GM10266 (cell line): ENCODE measurements around the gene RPS19BP1.

Experiments
- DNase-seq: peaks from one replicate; pipeline ENCODE4 v3.0.0; 2012; ENCODE audit errors: extremely low spot score
- CTCF ChIP-seq: IDR thresholded peaks from 2 replicates; pipeline ENCODE4 v1.5.1; 2012; ENCODE audit warnings: mild to moderate bottlenecking, low read depth; ENCODE audit not compliant: control insufficient read depth, insufficient read depth; ENCODE audit errors: missing control alignments

Gene RPS19BP1

GRCh38 chr22:39532215-39533073 lies at the start of gene RPS19BP1:
TSS of gene RPS19BP1 (minus strand) at chr22:39532748. CDS start at chr22:39532738, 10 bp downstream.
- DNase-seq: peak; percentile 97
- no peak for TF ChIP-seq CTCF

DNA sequence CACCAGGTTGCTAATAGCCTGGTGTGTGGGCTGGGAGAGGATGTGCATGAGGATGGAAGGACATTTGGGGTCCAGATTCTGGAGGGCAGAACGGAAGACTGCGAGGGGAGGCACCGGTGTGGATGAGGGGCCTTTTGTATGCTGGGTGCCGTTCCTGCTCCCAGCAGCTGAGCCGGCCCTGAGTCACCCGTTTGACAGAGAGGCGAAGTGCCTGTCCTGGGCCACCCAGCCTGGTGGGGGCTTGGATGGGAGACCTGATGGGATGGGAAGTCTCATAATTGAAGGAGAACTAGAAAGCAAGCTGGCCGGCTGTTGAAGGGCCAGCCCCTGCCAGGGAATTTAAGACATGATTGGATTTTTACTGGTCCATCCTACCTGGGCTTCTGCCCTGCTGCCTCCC lies 48.8 kb upstream of the RPS19BP1 start:
- no peak for TF ChIP-seq CTCF

GRCh38 chr22:39580795-39581194 lies 48.2 kb upstream of the RPS19BP1 start:
- DNase-seq: no peak
- TF ChIP-seq CTCF: no peak

More for the DNA sequence above, 48.8 kb upstream of the RPS19BP1 start:
- DNase-seq: no peak

GRCh38 chr22:39580006-39580441 lies 47.5 kb upstream of the RPS19BP1 start:
- no peak for TF ChIP-seq CTCF

GRCh38 chr22:39577900-39578299 lies 45.4 kb upstream of the RPS19BP1 start:
- no peak for TF ChIP-seq CTCF
- DNase-seq: no peak

More at GRCh38 chr22:39580006-39580441, 47.5 kb upstream of the RPS19BP1 start:
- DNase-seq: no peak

DNA sequence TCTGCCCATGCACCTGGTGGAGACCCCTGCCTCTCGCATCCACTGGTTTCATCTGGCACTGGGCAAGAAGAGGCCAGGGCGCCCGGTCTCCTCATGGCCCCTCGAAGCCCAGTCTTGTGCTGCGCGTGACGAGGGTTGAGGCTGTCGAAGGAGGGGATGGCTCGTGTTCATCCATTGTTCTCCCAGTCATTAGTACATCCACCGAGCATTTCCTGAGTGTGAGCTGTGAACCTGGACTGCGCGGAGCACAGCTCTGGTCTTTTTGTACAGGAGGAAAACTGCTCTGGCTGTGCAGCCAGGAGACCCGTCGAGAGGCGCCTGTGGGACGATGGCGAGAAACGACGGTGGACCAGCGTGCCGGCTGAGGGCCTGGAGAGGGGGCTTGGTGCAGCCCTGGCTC lies 44.8 kb upstream of the RPS19BP1 start:
- TF ChIP-seq CTCF: no peak

DNA sequence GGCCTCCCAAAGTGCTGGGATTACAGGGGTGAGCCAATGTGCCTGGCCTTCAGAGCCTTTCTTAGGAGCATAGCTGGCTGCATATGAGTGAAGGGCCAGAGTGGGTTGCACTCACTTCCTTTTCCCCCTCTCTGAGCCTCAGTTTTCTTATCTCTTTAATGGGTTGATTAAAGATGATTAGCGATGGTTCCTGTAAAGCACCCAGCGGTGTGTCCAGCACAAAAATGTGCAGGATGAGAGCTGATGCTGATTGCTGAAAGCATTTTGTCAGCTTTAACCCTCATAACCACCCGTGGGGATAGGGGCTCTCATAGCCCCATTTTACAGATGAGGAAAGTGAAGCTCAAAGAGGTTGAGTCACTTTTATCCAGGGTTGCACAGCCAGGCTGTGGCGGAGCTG lies 43.5 kb upstream of the RPS19BP1 start:
- no peak for TF ChIP-seq CTCF
- DNase-seq: no peak

More for the DNA sequence above, 44.8 kb upstream of the RPS19BP1 start:
- no peak for DNase-seq
